WI38 (cell line): ENCODE data around the gene FCRL5.

Experiments
- H3K4me3 ChIP-seq: 2 replicates; pipeline ENCODE4 v1.5.1; 2011; ENCODE audit warnings: low read depth, mild to moderate bottlenecking, control low read depth, low read length
- CTCF ChIP-seq: IDR thresholded peaks from 2 replicates; pipeline ENCODE4 v1.5.1; 2012; ENCODE audit warnings: low read depth, mild to moderate bottlenecking, control low read depth, low read length

FCRL5 gene

GRCh38 chr1:157523774-157524493 lies 28.4 kb downstream of the FCRL5 start:
- H3K4me3 ChIP-seq, result no peak overlapping the region
- no peak for TF ChIP-seq CTCF

DNA sequence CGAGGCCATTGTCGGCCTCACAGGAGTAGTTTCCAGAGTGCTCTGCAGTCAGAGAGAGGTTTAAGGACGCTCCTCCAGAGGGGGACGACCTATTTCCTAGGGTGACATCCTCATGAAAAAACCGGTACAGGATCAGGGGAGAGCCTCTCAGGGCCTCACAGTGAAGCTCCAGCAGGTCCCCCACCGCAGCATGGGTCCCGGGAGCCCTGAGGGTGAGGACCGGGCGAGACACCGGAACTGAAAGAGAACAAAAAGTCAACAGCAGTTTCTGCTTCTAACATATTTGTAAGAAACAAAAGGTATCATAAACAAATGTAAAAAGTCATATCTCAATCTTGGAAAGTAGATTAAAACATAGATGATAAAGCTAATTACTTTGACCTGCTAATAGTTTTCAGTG lies 31.3 kb downstream of the FCRL5 start:
- TF ChIP-seq CTCF, result no peak
- H3K4me3 ChIP-seq, result no peak overlapping the region

- H3K4me3 ChIP-seq, result no peak overlapping the region
- TF ChIP-seq CTCF, result no peak
Observed at GRCh38 chr1:157520386-157520935, 31.9 kb downstream of the FCRL5 start.

DNA sequence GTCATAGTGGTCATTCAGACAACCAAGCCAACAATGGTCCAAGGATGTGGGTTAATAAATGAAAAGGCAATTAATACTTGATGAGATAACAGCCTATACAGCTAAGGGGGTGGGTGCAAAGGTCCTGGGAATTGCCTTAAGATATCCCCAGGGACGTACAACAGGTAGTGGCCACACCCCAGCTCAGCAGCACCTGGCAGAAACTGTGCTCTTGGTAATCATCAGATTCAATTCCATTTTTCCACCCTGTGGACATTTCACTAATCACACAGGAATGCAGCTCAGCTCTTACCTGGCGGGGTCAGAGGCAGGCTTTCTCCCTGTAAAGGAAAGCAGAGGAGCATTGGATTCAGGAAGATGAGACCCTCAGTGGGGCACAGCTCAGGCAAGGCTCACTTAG lies 32.9 kb downstream of the FCRL5 start:
- TF ChIP-seq CTCF, result no peak

DNA sequence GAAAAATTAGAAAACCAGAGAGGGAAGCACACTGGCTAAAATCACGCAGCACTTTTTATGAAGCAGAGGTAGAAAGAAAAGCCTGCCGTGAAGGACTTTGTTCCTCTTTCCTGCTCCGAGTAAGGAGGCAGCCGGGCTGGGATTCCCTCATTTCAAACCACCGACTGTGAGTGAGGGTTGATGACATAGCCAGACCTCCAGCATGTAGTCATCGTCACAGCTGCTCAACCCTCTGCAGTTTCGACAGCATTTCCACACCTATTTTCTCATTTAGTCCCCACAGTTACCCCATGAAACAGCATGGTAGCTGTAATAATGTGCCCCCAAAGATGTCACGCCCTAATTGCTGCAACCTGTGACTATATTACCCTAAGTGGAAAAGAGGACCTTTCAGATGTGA lies 35.3 kb downstream of the FCRL5 start:
- no peak for TF ChIP-seq CTCF
- no peak overlapping the region for H3K4me3 ChIP-seq

More for the DNA sequence above, 32.9 kb downstream of the FCRL5 start:
- H3K4me3 ChIP-seq, result no peak overlapping the region

DNA sequence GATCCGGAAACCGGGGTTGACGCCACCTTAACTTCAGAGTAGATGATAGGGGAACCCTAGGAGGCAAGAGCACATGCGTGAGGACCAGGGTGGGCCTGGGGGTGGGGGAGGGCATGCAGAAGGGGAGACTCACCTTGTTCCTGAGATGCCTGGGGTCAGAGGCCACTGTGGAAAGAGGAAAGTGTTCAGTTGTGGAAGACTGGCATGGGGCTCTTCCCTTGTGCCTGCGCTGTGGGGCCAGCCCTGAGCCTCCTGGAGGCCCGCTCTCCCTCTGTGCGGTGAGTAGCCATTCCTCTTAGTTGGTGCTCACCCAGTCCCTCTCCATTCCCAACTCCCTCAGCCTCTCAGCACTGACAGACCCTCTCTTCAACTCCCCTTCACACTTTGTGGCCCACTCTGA lies 36.6 kb downstream of the FCRL5 start:
- TF ChIP-seq CTCF, result no peak
- no peak overlapping the region for H3K4me3 ChIP-seq

DNA sequence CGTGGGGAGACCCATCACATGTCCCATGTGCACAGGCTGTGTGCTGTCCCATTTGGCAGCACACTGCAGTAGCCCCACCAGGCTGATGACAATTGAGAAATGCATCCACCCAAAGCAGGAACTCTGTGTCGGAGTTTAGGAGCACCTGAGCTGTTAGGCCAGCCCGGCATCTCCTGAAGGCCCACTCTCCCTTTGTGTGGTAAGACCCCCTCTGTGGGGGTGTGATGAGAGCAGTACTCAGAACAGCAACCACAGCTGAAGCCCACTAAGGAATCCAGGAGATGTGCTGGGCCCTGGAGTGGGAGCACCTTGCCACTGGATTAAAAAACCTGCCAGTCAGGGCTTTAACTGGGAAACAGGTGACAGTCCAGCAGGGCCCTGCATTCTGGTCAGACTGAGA lies 37.2 kb downstream of the FCRL5 start:
- H3K4me3 ChIP-seq, result no peak overlapping the region
- no peak for TF ChIP-seq CTCF
